GM19397 (cell line): ENCODE data around the gene TYW1B.
A peak's percentile ranks its signal among the peaks of the same experiment; 100 is the strongest.
"Not testable (repeated sequence)": the region's sequence is repeated elsewhere in the genome, so short reads cannot be mapped to it uniquely, and the experiment has no call there.

Source experiments
- ATAC-seq: cut with Tn5 transposase; IDR thresholded peaks from one replicate; pipeline ENCODE4 v1.9.1; 2021; ENCODE audit warnings: mild to moderate bottlenecking, moderate library complexity; ENCODE audit not compliant: unreplicated experiment

The TYW1B gene, protein sequence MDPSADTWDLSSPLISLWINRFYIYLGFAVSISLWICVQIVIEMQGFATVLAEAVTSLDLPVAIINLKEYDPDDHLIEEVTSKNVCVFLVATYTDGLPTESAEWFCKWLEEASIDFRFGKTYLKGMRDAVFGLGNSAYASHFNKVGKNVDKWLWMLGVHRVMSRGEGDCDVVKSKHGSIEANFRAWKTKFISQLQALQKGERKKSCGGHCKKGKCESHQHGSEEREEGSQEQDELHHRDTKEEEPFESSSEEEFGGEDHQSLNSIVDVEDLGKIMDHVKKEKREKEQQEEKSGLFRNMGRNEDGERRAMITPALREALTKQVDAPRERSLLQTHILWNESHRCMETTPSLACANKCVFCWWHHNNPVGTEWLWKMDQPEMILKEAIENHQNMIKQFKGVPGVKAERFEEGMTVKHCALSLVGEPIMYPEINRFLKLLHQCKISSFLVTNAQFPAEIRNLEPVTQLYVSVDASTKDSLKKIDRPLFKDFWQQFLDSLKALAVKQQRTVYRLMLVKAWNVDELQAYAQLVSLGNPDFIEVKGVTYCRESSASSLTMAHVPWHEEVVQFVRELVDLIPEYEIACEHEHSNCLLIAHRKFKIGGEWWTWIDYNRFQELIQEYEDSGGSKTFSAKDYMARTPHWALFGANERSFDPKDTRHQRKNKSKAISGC

DNA sequence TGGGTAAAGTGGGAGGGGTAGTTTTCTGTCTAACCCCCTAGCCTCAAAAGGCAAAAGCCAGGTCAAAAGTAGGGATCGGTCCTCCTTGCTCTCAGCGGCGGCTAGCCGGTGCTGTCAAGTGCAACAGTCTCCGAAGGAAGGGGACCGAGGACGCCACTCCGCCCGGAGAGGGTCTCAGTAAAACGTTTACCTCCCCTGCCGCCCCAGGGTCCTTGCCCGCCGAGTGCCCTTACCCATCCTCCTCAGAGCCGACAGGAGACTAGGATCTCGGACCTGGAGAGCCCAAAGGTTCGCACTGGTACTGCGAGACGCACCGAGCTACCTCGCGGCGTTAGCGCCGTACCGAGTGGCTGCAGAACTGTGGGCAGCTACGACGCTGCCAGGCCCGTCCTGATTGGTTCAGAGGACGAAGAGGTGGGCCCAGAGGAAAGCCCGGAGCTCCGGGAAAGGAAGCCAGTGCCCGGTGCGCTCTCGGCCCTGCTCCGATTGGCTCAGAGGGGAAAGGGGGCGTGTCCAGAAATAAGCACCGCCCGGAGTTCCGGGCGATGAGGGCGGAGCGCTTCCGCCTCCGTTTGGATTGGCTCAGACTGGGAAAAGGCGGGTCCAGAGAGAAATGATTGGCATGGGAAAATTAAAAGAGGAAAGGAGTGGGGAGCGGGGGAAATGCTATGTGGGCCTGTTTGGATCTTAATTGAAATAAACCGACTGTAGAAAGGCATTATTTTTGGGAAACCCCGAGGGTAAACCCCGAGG is at the start of gene TYW1B:
TYW1B (minus strand) TSS at position 362 of the 753 bp plus-strand sequence; CDS start at position 237, 125 bp downstream.
- peak; percentile 91 for ATAC-seq

DNA sequence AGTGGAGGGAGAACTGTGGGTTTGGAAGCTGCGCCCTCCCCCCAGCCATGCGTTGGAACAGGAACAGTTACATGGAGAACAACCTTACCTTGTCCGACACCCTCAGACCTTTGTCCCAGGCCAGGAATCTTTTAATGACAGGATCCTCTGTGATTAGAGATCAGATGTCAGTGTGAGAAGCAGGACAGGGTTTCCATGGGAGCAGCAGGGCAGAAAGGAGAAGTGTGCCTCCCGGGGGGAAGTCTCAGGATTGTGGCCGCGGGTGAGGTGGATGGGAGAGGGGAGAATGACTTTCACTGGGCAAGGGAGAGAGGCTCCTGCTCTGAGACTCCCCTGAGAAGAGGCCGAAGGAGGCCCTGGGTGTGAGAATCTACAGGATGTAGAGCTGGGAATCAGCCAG is 39.6 kb upstream of the TYW1B start:
- not testable (repeated sequence) for ATAC-seq

DNA sequence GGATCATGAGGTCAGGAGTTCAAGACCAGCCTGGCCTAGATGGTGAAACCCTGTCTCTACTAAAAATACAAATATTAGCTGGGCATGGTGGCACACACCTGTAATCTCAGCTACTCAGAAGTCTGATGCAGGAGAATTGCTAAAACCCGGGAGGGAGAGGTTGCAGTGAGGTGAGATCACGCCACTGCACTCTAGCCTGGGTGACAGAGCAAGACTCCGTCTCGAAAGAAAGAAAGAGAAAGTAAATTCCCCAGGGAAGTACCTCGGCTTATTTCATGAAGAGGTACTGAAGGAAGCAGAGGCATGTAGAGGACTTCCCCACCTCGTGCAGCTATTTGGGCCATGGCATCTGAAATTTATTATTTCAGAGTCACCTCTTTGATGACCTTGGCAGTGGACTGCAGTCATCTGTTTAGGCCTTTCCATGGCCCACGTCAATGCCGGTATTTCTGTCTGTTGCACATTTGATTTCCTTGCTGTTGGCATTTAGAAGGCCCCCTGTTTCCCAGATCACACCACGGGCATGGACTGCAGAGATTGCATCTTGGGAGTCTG is 30.9 kb upstream of the TYW1B start:
- not testable (repeated sequence) for ATAC-seq

DNA sequence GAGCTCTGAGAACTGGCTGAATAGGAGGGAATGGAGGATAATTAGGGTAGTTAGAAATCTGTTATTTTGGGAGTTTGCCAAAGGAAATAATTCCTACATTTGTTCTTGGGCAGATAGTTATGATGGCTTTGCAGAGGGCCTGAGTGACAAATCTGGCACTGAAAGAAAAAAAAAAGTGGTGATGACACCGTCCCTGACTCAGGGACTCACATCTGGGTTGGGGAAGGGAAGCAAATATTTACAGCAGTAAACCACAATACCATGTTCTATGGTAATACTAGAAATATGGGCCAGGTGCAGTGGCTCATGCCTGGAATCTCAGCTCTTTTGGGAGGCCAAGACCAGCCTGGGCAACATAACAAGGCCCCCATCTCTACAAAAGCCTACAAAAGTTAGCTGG is 29.9 kb upstream of the TYW1B start:
- not testable (repeated sequence) for ATAC-seq

DNA sequence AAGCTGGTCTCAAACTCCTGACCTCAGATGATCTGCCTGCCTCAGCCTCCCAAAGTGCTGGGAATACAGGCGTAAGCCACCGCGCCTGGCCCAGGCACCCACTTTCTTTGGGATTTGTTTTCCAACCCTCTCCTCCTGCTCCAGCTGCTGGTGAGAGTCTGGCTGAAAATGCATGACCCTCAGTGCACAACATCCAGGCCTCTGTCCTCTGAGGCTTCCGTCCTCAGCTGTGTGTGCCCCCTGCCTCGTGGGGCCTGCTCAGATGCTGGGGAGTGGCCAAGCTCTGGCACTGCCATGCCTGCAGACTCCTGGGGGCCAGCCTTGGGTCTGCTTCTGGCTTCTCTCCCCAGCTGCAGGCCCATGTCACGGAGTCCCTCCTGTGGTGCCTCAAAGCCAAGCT is 27.3 kb upstream of the TYW1B start:
- ATAC-seq = not testable (repeated sequence)

DNA sequence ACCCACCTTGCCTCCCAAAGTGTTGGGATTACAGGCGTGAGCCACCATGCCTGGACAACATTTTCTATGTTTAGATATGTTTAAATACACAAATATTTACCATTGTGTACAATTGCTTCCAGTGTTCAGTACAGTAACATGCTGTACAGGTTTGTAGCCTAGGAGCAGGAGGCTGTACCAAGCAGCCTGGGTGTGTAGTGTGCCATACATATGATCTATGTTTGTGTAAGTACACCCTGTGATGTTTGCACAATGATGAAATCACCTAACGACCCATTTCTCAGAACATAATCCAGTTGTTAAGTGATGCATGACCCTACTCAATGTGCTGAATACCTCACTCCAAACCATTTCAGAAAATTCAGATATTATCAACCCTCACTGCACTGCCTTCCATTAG is 24.9 kb upstream of the TYW1B start:
- ATAC-seq = not testable (repeated sequence)

DNA sequence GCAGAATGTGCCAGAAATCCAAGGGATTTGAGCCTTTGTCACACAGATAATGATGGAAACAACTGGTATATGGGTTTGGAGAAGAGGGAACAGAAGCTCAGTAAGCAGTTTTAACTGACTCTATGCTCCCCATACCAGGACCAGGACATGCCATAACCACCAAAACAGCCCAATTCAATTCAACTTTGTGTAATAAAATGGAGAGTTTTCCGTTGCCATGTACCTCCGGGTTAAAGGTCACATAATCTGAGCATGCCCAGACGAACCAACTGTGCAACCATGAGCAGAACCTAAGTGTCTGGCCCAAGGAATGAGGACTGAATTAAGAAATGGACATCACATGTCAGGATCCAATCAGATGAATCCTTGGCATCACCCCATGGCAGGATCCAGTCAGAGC is 22.7 kb upstream of the TYW1B start:
- ATAC-seq = not testable (repeated sequence)

DNA sequence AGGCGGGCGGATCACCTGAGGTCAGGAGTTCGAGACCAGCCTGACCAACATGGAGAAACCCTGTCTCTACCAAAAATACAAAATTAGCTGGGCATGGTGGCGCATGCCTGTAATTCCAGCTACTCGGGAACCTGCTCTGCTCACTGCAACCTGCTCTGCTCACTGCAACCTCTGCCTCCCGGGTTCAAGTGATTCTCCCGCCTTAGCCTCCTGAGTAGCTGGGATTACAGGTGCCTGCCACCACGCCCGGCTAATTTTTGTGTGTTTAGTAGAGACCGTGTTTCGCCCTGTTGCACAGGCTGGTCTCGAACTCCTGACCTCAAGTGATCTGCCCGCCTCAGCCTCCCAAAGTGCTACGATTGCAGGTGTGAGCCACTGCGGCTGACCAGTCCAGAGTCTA is 16.1 kb upstream of the TYW1B start:
- not testable (repeated sequence) for ATAC-seq

DNA sequence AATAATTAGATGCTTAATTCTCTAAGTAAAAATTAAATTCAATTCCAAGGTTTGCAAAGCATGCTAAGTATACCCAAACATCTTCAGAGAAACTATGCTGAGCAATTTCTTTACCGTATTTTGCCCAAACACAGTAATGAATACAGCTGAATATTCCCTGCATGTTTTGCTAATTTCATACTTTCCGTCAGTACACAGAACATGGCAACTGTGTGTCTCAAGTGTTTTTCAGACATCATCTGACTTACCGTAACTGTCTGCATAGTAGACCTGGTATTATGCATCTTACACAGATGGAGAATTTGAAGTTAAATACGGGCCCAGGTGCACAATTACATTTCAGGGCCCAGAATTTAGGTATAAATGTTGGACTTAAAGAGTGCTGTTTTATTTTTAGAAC is 15.2 kb upstream of the TYW1B start:
- ATAC-seq = not testable (repeated sequence)

DNA sequence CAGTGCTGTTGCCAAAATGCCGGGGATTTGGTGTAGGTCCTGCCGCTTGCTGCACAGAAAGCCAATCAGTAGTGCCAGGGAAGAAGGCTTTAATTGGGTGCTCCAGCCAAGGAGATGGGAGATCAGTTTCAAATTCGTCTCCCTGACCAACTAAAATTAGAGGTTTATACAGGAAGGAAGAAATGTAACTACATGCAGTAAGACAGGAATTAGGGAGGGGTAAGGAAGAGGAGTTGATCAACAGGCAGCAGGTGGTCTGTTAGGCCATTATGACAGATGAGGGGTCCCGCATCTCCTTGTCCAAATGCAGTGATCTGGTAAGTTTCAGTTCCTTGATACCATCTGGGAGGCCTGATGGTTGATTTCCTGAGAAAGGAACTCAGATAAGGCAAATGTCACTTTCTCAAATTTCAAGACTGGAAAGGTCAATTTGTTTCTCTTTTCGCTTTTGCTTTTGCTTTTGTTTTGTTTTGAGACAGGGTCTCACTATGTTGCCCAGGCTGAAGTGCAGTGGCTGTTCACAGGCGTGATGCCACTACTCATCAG is 13.0 kb upstream of the TYW1B start:
- ATAC-seq = not testable (repeated sequence)

DNA sequence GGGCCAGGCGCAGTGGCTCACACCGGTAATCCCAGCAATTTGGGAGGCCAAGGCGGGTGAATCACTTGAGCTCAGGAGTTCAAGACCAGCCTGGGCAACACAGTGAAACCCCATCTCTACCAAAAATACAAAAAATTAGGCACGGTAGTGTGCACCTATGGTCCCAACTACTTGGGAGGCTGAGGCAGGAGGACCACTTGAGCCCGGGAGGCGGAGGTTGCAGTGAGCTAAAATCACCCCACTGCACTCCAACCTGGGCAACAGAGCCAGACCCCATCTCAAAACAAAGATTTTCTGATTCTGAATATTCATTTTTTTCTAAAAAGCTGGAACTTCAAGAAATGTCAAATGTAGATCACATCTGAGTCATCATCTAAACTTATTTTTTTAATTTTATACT is 10.3 kb upstream of the TYW1B start:
- ATAC-seq = not testable (repeated sequence)

DNA sequence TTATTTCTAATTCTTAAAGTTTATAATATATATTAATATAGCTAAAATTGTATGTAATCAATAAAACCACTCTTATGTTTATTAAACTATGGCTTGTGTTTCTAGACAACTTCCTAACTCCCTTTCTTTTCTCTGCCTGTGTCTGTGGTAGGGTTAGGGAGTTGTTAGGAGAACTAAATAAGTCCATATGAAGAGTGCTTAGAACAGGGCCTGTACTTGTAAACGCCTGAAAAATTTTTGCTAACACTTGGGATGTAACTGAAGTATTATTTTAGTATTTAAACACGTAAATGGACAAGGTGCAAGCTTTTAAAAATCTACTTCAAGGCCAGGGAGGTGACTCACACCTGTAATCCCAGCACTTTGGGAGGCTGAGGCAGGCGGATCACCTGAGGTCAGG is 9.3 kb upstream of the TYW1B start:
- not testable (repeated sequence) for ATAC-seq

DNA sequence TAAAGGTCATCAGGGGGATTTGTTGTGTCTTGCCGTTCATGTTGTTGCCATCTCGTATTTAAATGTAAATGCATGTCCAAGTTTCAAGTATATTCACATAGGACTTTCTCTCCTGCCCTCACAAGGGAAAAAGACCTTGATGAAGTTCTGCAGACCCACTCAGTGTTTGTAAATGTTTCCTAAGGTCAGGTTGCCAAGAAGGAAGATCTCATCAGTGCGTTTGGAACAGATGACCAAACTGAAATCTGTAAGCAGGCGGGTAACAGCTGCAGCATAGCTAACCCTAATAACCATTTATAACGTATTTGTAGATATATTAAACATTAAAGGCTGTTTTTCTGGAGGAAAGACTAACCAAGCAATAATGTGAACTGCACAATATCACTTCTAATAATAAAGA is 2.6 kb upstream of the TYW1B start:
- not testable (repeated sequence) for ATAC-seq

DNA sequence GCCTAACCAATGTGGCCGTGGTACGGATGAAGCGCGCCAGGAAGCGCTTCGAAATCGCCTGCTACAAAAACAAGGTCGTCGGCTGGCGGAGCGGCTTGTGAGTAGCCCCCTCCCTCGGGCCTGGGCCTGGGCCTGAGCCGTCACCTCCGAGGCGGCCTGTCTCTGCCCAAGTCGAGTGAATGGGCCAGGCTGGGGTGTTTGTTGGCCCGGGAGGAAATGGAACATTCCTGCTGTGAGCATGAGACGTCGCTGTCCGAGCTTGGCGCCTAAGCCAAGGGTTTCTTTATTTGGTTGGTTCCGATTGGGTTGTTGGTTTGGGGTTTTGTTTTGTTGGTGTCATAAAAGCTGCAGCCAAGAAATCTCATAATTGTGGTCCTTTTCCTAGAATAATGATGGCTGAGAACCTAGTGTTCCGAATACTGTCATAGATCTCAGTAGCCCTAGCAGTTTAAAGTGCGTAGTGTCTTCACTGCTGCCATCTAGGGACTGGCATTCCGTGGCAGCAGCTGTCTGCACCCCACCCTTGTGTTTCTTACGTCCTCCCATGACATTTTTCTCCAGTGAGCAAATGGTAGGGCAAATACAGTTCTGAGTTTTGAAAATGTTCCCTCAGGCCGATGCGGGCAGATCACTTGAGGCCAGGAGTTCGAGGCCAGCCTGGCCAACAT is 1.8 kb upstream of the TYW1B start:
- peak; percentile 22 for ATAC-seq

DNA sequence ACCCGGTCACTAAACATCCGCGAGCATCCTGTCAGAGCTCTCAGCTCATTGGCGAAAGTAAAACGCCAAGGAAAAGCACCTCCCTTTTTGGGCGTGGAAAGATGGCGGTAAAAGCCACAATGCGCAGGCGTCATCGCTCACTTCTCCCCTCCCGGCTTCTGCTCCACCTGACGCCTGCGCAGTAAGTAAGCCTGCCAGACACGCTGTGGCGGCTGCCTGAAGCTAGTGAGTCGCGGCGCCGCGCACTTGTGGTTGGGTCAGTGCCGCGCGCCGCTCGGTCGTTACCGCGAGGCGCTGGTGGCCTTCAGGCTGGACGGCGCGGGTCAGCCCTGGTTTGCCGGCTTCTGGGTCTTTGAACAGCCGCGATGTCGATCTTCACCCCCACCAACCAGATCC is 1.3 kb upstream of the TYW1B start:
- peak; percentile 52 for ATAC-seq

DNA sequence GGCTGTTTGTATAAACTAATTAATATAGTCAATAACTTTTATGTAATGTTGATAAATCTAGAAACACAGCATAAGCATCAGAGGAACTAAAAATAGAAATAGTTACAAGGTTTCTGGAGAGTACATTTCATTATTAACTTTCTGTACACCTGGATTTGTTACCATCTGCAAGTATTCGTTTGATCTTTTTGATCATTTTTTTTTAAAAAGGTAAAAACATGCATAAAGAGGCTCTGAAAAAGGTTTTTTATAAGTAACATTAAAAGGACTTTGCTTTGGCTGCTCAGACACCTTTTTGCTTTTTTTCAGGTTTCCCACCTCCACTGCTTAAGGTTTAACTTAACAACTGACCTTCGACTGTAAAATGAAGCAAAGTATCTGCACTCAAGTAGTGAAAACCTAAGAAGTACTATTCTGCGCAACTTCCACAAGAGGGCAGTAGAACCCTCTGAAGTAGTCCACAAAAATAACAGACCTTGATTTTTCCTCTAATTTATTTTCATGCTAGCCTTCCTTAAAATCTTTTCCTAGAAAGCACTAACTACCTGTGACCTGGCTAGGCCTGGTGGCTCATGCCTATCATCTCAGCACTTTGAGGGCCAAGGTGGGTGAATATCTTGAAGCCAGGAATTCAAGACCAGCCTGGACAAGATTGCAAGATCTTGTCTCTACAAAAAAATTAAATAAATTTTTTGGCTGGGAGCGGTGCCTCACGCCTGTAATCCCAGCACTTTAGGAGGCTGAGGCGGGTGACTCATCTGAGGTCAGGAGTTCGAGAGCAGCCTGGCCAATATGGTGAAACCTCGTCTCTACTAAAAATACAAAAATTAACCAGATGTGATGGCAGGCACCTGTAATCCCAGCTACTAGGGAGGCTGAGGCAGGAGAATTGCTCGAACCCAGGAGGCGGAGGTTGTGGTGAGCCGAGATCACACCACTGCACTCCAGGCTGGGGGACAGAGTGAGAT is 4.0 kb downstream of the TYW1B start:
- ATAC-seq = not testable (repeated sequence)

DNA sequence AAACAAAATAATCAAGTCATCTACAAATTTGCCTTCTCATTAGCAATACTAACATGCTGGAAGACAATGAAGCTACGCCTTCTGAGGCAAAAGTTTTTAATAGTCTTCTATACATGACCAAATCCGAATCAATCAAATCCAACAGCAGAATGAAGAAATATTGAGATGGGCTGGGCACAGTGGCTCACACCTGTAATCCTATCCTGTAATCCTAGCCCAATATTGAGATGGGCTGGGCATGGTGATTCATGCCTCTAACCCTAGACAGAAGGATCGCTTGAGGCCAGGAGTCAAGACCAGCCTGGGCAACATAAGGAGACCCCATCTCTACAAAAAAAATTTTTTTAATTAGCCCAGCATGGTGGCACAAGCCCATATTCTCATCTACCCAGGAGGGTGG is 5.5 kb downstream of the TYW1B start:
- ATAC-seq = not testable (repeated sequence)

DNA sequence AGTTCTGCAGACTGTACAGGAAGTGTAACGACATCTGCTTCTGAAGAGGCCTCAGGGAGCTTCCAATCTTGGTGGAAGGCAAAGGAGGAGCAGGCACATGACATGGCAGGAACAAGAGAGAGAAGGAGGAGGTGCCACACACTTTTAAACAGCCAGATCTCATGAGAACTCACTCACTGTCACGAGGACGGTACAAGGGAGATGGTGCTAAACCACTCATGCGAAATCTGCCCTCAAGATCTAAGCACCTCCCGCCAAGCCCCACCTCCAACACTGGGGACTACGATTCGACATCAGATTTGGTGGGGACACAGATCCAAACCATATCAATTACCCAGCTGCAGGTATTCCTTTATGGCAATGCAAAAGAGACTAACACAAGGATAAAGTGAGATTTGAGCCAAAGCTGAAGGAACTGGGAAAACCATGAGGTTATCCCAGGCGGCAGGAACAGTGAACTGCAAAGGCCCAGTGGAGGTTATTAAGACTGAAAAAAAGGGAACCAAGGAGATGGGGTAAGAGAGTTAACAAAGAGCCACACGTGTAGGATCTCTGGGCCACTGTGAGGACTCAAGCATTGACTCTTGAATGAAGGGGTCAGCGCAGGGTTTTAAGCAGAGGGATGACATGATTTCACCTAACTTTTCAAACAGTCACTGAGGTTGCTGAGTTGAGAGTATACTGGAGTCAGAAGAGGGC is 9.2 kb downstream of the TYW1B start:
- not testable (repeated sequence) for ATAC-seq

DNA sequence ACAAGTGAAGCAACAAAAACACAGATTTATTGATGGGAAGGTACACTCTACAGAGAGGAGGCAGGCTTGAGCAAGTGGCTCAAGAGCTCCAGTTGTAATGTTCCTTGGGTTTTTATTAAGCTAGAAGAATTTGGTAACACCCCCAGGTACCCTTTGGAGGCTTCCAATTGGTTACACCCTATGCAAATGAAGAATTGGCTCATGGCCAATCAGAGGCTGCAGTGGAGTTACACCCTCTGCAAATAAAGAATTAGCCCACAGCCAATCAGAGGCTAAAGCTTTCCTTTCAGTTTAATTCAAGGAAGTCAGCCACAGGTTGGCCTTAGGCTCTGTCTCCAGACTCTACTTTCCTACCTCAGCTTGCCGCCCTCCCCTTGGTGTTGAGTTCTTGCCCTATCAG is 10.3 kb downstream of the TYW1B start:
- ATAC-seq = not testable (repeated sequence)
